ENCODE data around the gene DGKI. TPM values are rescaled to one million over a fixed set of nuclear protein-coding genes. Genes with fewer than 3 reads are reported as not detected.
A peak's percentile ranks its signal among the peaks of the same experiment; 100 is the strongest.

The DGKI gene
- total RNA-seq, 1 experiment from 2014 or later: 0.55 TPM

- no peak overlapping the region for H2BK20ac ChIP-seq (ENCODE audit: low read depth, low read length, poor library complexity, severe bottlenecking)
- peaks cover 29% of the 10 kb centered on the region for H3K27me3 ChIP-seq (ENCODE audit: insufficient read depth, low read length)
- no peaks in the 10 kb centered on the region for H3K9me3 Mint-ChIP-seq
- H2BK5ac ChIP-seq (ENCODE audit: insufficient read length, low read length): no peak overlapping the region
- H3K23ac ChIP-seq (ENCODE audit: insufficient read length, low read depth, low read length): no peak overlapping the region
- no peak overlapping the region for H3K9ac ChIP-seq (ENCODE audit: extremely low read depth, insufficient read length, low read length)
- DNase-seq: no peak
- no peak overlapping the region for H2AFZ ChIP-seq (ENCODE audit: low read length)
- H3K27ac Mint-ChIP-seq: no peak overlapping the region
- TF ChIP-seq CTCF (conservative IDR thresholded peaks at IDR 0.05): no peak
- H3K27ac ChIP-seq (ENCODE audit: insufficient read length, low read depth, low read length): no peak overlapping the region
- H4K20me1 ChIP-seq (ENCODE audit: control insufficient read depth, insufficient read depth, insufficient read length): no peaks in the 10 kb centered on the region
- H3K4me1 ChIP-seq (ENCODE audit: insufficient read depth, low read length): 0 out of 2 replicates have a peak, but pooled peaks cover 3% of the 10 kb centered on the region
- no peaks in the 10 kb centered on the region; a peak in 1 of 7 replicates for H3K36me3 Mint-ChIP-seq (ENCODE audit: insufficient read depth in 1 of 3, low read depth in 3 of 3)
- H3K79me2 ChIP-seq (ENCODE audit: insufficient read depth, low read length): no peaks in the 10 kb centered on the region
- H3K56ac ChIP-seq (ENCODE audit: insufficient read length, low read depth, low read length): no peak overlapping the region
- H3K23me2 ChIP-seq (ENCODE audit: insufficient read length, low read depth, low read length, poor library complexity, severe bottlenecking): peaks cover 10% of the 10 kb centered on the region
- no peaks in the 10 kb centered on the region for H3K79me1 ChIP-seq (ENCODE audit: insufficient read depth, low read depth, low read length, poor library complexity, severe bottlenecking)
- no peak overlapping the region for H2BK15ac ChIP-seq (ENCODE audit: low read depth, low read length)
- no CpG with 5 or more reads among the region's 47 CpGs for WGBS (ENCODE audit: extremely low coverage, insufficient read length, low lambda C conversion rate)
- H4K8ac ChIP-seq (replicated peaks; ENCODE audit: insufficient read length, low read depth, low read length): no peak overlapping the region
- H4K5ac ChIP-seq (ENCODE audit: insufficient read length, low read depth, low read length): no peak overlapping the region
- no peak overlapping the region for H3K14ac ChIP-seq (ENCODE audit: insufficient read depth, low read length)
- H2BK120ac ChIP-seq (ENCODE audit: low read depth, low read length, poor library complexity, severe bottlenecking): no peak overlapping the region
- no peaks in the 10 kb centered on the region for H3K9me3 ChIP-seq (ENCODE audit: control insufficient read depth, low read depth, low read length)
- H3K4ac ChIP-seq (ENCODE audit: low read depth, low read length): no peak overlapping the region
- no peak overlapping the region for H2BK12ac ChIP-seq (ENCODE audit: insufficient read length, low read depth, low read length)
- H3K4me3 Mint-ChIP-seq: no peak overlapping the region; a peak in 1 of 5 replicates
- no peak overlapping the region for H3K18ac ChIP-seq (ENCODE audit: insufficient read length, low read depth, low read length)
- H3K4me2 ChIP-seq (ENCODE audit: insufficient read depth, insufficient read length, low read length): peak overlapping the region; percentile 71
- H3T11ph ChIP-seq (ENCODE audit: low read length): no peak overlapping the region
- H4K91ac ChIP-seq (ENCODE audit: insufficient read length, low read depth, low read length): no peak overlapping the region
- peaks cover 63% of the 10 kb centered on the region for H3K27me3 Mint-ChIP-seq (ENCODE audit: low read depth)
- no peak overlapping the region for H2AK5ac ChIP-seq (ENCODE audit: insufficient read length, low read length)
- peaks cover 16 to 31% of the 10 kb centered on the region in 2 experiments for H3K4me1 Mint-ChIP-seq
Observed at GRCh38 chr7:137846549-137846826, 286 bp downstream of the DGKI start.
